NCI-H2107 treated with DMSO at 0.1 percent for 48 hours (cell line): ENCODE results near the gene KCNN3.

ENCODE experiments used
- DNase-seq: peaks from one replicate; lab custom pipeline; 2025; ENCODE audit not compliant: unreplicated experiment; lab: John Stamatoyannopoulos, UW

Gene KCNN3

GRCh38 chr1:154774175-154774855 is 95.8 kb downstream of the KCNN3 start:
- no peak for DNase-seq

- DNase-seq = no peak
Observed at GRCh38 chr1:154773551-154773950, 96.5 kb downstream of the KCNN3 start.

- DNase-seq = no peak
Observed at GRCh38 chr1:154772606-154773506, 97.2 kb downstream of the KCNN3 start.

- DNase-seq = no peak
Observed at GRCh38 chr1:154772056-154772455, 98.0 kb downstream of the KCNN3 start.

GRCh38 chr1:154770897-154771594 is 99.0 kb downstream of the KCNN3 start:
- no peak for DNase-seq

GRCh38 chr1:154769193-154769895 is 100.7 kb downstream of the KCNN3 start:
- no peak for DNase-seq

GRCh38 chr1:154768456-154769125 is 101.5 kb downstream of the KCNN3 start:
- no peak for DNase-seq

GRCh38 chr1:154767315-154768240 is 102.5 kb downstream of the KCNN3 start:
- no peak for DNase-seq

- peak; percentile 25 for DNase-seq
Observed at GRCh38 chr1:154765970-154766369, 104.1 kb downstream of the KCNN3 start.

- DNase-seq = no peak
Observed at GRCh38 chr1:154764773-154765172, 105.3 kb downstream of the KCNN3 start.

GRCh38 chr1:154764181-154764580 is 105.9 kb downstream of the KCNN3 start:
- no peak for DNase-seq

GRCh38 chr1:154760469-154760933 is 109.6 kb downstream of the KCNN3 start:
- DNase-seq = no peak

- DNase-seq = no peak
Observed at GRCh38 chr1:154759793-154760192, 110.3 kb downstream of the KCNN3 start.

- no peak for DNase-seq
Observed at GRCh38 chr1:154759196-154759595, 110.9 kb downstream of the KCNN3 start.

- no peak for DNase-seq
Observed at GRCh38 chr1:154758346-154758745, 111.7 kb downstream of the KCNN3 start.

GRCh38 chr1:154756793-154757548 is 113.1 kb downstream of the KCNN3 start:
- DNase-seq = no peak

- DNase-seq = no peak
Observed at GRCh38 chr1:154755858-154756730, 114.0 kb downstream of the KCNN3 start.

- no peak for DNase-seq
Observed at GRCh38 chr1:154753426-154753825, 116.7 kb downstream of the KCNN3 start.
